ENCODE measurements around the gene KIRREL3. TPM values are rescaled to one million over a fixed set of nuclear protein-coding genes. Genes with fewer than 3 reads are reported as not detected.

The KIRREL3 gene
- total and polyA plus RNA-seq, 3 donors from 2014 or later = 1.0 to 1.1 (median 1.1) TPM

DNA sequence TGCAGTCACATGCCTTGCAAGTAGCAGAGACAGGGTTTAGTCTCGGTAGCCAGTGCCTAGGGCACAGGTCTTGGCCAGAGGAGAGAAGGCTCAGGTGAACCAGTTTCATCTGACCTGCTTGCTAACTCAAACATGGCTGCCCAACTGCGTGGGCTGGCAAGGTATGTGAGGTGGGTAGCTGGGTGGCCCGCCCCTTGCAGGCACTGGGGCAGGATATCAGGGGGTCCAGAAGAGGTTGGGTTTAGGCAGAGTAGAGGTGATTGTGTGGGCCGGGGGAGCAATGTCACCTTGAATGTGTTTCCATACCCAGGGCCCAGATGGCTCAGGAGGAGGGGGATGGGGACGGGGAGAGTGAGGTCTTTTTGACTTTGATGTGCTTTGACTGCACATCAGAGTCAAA lies 607.4 kb downstream of the KIRREL3 start:
- TF ChIP-seq, protein P1, sequence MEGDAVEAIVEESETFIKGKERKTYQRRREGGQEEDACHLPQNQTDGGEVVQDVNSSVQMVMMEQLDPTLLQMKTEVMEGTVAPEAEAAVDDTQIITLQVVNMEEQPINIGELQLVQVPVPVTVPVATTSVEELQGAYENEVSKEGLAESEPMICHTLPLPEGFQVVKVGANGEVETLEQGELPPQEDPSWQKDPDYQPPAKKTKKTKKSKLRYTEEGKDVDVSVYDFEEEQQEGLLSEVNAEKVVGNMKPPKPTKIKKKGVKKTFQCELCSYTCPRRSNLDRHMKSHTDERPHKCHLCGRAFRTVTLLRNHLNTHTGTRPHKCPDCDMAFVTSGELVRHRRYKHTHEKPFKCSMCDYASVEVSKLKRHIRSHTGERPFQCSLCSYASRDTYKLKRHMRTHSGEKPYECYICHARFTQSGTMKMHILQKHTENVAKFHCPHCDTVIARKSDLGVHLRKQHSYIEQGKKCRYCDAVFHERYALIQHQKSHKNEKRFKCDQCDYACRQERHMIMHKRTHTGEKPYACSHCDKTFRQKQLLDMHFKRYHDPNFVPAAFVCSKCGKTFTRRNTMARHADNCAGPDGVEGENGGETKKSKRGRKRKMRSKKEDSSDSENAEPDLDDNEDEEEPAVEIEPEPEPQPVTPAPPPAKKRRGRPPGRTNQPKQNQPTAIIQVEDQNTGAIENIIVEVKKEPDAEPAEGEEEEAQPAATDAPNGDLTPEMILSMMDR (IDR thresholded peaks at IDR 0.05) = no peak
- TF ChIP-seq POLR2A (IDR thresholded peaks at IDR 0.05) = no peak
- Histone ChIP-seq H3K9me3 (no peaks in the 10 kb centered on the region), H3K4me3 (no peak overlapping the region), H3K4me1 (peaks cover 59% of the 10 kb centered on the region), H3K36me3 (ENCODE audit: low read depth, missing control alignments) (no peaks in the 10 kb centered on the region), H3K27ac (peak overlapping the region; percentile 24 to 77), H3K27me3 (no peaks in the 10 kb centered on the region)
- intact Hi-C loops (cut with DNase I; ENCODE audit: low total_unique reads) = no loop called here
- DNase-seq = no peak
- WGBS, 2 donors = 69 to 79% methylated on average over 5 of the region's 5 CpGs

DNA sequence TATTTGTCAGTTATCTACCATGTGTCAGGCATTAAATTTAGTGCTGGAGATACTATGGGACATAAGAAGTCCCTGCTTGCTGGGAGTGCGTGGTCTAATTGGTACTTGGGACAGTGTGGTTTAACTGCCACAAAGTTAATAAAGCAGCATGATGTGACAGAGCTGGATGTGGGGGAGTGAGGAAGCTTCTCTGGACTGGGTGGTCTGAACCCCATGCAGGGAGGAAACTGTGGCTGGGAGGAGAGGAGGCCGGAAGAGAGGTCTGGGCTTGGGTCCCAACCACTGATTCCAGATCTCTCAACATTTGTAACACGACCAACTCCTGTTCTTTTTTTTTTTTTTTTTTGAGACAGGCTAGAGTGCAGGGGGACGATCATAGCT lies 607.9 kb downstream of the KIRREL3 start:
- DNase-seq = peak; percentile 71
- 13 to 31% methylated on average over 4 of the region's 4 CpGs for WGBS, 2 donors
- peak overlapping the region; percentile 18 to 77 for H3K27ac ChIP-seq
- intact Hi-C loops (cut with DNase I; ENCODE audit: low total_unique reads) = no loop called here
- no peaks in the 10 kb centered on the region for H3K36me3 ChIP-seq (ENCODE audit: low read depth, missing control alignments)
- H3K4me3 ChIP-seq = no peak overlapping the region
- no peaks in the 10 kb centered on the region for H3K27me3 ChIP-seq
- H3K9me3 ChIP-seq = no peaks in the 10 kb centered on the region
- peaks cover 57% of the 10 kb centered on the region for H3K4me1 ChIP-seq
- TF ChIP-seq POLR2A (IDR thresholded peaks at IDR 0.05) = no peak
- TF ChIP-seq, protein P1 (IDR thresholded peaks at IDR 0.05) = no peak

DNA sequence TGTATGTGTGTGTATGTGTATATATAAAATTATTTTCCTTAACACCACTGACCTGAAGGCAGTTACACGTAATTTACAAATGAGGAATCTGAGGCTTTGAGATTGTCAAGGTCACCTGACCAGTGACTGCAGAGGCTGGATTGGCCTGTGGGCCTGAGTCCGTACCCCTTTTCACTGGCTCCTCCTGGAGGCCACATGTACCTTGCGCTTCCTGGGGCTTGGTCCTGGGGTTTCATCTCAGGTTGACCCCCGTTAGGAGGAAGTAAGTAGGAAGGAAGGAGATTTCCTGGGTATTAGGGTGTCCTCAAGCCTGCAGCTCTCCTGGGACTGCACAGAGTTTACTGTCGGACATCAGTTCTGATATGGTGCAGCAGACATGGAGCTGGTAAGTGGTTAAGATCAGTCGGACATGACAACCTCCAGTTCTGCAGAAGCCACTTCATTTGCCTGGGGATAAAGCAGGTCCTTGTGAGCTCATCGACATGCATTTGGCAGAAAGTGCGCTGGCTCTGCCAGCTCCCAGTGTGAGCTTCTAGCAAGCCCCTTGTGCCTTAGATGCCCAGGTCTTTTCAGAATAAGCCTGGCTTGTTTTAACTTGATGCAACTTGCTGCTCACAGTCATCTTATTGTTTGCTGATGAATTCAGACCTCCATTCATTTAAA lies 608.5 kb downstream of the KIRREL3 start:
- Histone ChIP-seq H3K27ac (peak overlapping the region; percentile 18 to 77), H3K4me3 (no peak overlapping the region), H3K4me1 (peaks cover 60% of the 10 kb centered on the region), H3K27me3 (no peaks in the 10 kb centered on the region), H3K9me3 (no peaks in the 10 kb centered on the region), H3K36me3 (ENCODE audit: low read depth, missing control alignments) (no peaks in the 10 kb centered on the region)
- no peak for TF ChIP-seq POLR2A (IDR thresholded peaks at IDR 0.05)
- TF ChIP-seq, protein P1 (IDR thresholded peaks at IDR 0.05) = peak in 1 of 3 experiments; percentile 10
- DNase-seq = no peak
- WGBS, 2 donors = 46 to 50% methylated on average over 7 to 8 of the region's 8 CpGs
- intact Hi-C loops (cut with DNase I; ENCODE audit: low total_unique reads) = no loop called here

DNA sequence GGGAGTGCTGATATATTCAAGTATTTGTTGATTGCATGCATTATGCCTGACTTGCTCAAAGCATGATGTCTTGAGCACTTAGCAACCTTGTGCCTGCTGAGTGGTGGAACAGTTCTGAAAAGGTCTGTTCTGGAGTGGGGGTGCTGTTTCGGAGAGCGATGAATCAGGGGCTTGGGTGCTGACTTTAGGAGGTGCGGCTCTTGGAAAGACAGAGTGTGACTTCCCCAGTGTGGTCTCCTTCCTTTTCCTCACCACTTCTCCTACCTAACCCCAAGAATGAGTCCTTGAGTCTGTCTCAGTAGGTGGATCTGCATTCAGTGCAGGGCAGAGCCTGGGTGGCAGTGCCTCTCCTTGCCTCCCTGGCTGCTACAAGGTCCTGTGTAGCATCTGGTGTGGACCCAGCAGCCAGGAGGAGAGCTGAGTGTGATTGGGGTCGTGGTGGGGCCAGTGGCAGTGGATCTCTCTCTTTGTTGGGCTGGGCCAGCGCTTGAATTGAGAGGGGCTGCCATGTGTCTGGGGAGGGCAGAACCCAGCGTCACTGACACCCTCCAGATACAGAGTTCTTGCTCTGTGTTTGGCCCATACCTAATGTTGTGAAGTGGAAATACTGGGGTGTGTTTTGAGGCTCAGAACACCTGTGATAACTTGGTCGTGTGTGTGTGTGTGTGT lies 609.1 kb downstream of the KIRREL3 start:
- H3K36me3 ChIP-seq (ENCODE audit: low read depth, missing control alignments) = no peaks in the 10 kb centered on the region
- H3K4me1 ChIP-seq = peaks cover 60% of the 10 kb centered on the region
- H3K27ac ChIP-seq = peak overlapping the region in 1 of 2 donors; percentile 77
- H3K9me3 ChIP-seq = no peaks in the 10 kb centered on the region
- no peaks in the 10 kb centered on the region for H3K27me3 ChIP-seq
- no peak for TF ChIP-seq POLR2A (IDR thresholded peaks at IDR 0.05)
- TF ChIP-seq, protein P1 (IDR thresholded peaks at IDR 0.05) = no peak
- intact Hi-C loops (cut with DNase I; ENCODE audit: low total_unique reads) = no loop called here
- no peak overlapping the region for H3K4me3 ChIP-seq
- 52 to 68% methylated on average over 7 of the region's 7 CpGs for WGBS, 2 donors
- no peak for DNase-seq

Measured in testis (tissue), 3 donors.